Activated T-cell treated with anti-CD3 and anti-CD28 coated beads for 48 hours (primary cell): ENCODE data around the gene RIC8B.

ENCODE experiments used
- DNase-seq: peaks from one replicate; pipeline ENCODE4 v3.0.0-alpha.2; 2020; ENCODE audit warnings: low read depth

RIC8B gene

DNA sequence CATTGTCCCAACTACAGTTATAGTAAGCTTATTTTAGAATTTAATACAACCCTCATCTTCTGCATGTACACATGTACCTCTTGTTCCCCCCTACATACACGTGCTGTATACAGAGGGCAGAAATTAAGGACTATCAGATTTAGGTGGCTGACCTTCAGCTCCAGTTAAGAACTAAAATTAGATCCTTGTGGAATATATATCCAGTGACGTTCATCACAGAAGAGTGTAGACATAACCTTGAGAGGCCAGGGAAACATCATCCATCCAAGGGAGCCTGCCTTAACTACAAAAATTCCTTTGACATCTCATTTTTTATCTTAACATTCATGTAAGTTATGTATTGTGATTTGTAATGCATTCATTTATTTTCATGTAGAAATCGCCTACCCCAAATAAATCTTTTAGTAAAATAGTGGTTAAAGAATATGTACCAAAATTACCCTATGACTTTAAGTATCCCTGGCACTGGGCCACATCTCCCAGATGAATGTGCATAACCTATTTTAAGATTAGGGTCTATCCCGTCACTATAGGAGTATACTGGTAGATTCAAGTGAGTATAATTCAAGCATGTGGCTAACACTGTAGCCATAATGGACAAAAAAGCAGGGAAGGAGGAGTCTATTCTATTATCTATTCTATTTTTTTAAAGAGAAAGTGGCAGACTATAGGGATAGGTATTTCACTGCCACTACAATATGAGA lies 27.5 kb downstream of the RIC8B start:
- no peak for DNase-seq

- DNase-seq = no peak
Measured at GRCh38 chr12:106804668-106805067, 30.2 kb downstream of the RIC8B start.

DNA sequence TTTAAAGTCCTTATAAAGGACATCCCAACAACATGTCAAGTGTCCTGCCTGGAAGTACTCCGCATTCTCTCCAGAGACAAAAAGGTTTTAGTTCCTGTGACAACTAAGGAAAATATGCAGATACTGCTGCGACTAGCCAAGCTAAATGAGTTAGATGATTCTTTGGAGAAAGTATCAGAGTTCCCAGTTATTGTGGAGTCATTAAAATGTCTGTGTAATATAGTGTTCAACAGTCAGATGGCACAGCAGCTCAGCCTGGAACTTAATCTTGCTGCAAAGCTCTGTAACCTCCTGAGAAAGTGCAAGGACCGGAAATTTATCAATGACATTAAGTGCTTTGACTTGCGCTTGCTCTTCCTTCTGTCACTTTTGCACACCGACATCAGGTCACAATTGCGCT lies 40.2 kb downstream of the RIC8B start:
- DNase-seq = no peak

- no peak for DNase-seq
Measured at GRCh38 chr12:106815741-106816140, 41.3 kb downstream of the RIC8B start.

DNA sequence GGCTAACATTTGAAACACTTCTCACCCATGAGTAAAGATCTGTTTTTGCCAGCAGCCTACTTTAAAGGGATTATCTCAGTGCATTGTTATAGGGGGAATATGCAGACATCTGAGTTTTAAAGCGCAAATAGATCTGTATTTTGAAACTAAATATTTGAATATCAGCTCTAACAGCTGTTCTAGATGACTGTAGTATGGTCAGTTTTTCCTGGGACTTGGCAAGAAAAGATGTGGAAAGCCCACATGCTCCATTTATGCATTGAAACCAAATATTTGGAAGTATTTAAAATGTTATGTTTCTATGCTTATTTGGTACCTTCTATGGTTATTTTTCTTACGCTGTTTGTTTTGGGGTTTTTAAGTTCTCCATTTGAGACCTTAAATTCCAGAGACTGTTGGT lies 41.7 kb downstream of the RIC8B start:
- no peak for DNase-seq

DNA sequence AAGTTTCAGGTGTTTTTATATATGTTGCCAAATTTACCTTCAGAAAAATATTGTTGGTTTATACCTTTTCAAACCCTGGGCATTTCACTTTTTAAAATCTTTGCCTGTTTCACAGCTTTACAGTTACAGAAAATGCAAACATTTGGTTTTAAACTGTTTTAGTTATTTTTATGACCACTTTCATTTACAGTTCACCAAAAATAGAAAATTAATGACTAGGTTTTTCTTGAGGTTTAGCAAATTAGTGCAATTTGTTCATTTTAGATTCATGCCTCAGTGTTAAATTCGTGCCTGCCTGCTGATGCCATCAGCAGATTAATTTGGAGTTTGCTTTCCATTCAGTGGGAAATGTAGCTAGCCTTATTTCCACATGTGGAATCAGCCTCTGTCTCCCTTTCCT lies 45.5 kb downstream of the RIC8B start:
- DNase-seq = no peak

DNA sequence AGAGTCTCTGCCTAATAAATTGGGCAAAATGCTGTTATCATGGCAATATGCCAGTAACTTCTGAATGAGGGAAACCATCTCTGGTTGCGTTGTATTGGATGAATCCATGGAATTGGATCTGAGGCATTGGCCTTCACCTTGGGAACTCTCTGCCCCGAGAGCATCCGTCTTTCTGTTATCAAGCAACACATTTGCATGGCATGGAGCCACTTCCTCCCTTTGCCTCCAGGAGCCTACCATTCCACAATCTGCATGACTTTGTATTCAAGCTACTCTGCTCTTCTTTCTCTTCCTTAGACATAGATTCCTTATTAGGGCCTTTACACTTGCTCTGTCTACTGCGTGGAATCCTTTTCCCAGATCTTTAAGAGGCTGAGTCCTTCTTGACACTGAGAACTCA lies 57.2 kb downstream of the RIC8B start:
- no peak for DNase-seq

DNA sequence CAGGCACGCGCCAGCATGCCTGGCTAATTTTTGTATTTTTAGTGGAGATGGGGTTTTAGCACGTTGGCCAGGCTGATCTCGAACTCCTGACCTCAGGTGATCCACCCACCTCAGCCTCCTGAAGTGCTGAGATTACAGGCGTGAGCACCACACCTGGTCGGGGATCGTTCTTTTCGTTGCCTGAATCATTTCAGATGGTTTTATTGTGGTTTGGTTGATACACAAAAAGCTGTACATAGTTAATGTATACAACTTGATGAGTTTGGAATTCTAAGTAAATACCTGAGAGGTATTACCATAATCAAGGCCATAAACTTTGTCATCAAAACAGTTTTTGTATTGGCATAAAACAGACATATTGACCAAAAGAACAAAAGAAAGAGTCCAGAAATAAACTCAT lies 63.3 kb downstream of the RIC8B start:
- DNase-seq = no peak

DNA sequence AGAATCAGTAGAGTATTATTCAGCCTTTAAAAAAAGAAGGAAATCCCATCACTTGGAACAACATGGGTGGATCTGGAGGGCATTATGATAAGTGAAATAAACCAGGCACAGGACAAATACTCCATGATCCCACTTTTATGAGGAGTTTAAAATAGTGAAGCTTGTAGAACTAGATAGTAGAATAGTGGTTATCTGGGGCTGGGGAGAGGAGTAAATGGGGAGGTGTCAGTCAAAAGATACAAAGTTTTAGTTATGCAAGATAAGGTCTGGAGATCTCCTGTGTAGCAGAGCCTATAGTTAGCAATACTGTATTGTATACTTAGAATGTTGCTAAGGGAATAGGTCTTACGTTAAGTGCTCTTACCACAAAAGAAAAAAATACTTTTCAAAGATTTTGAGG lies 64.9 kb downstream of the RIC8B start:
- no peak for DNase-seq

DNA sequence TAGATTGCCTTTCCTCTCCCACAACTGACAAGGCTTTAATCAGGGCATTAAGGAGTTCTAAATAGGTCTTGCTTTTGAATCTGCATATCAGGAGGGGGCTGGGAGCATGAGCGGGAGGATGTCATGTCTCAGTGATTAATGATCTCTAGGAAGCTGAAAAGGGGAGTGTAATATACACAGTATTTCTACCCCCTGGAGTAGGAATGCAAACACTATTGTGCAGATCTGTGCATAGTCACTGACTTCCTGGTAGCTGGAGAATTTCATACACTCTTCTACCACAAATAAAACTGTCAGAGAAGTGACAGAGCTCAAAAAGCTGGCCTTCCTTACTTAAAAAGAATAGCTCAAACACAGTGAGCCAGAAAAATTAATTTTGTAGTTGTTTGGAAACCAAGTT lies 65.8 kb downstream of the RIC8B start:
- DNase-seq = no peak

DNA sequence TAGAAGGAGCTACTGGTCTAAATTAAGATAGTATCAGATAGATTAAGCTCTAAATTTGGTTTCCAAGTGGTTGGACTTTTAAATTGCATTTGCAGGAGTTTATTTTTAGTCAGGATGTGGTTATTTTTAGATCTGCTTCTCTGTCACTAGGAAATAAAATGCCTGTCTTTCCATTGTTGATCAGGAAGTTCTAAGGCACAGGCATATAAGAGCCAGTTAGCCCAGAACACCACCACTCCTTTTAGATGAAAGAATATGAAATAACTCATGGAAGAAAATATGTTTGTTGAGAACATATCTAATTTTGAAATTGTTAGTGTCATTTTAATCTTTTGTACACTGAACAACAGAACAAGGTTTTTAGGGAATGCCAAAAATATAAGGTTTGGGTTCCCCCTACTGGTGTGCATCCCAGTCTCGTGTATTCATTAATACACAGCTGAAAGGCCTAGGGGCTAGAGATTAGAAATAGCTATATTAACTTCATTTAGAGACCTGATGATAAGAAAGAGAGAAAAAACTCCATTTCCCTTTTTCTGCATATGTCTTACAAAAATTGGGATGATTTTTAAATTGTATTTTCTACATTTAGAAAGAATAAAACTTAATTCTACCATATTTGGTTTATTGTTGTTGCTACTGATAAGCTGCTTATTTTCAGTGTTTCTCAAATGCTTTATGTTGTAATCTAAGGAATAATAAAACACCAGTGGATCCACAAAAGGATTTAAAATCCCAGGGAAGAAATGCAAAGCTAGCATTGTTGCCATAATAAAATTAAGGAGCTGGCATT lies 67.2 kb downstream of the RIC8B start:
- no peak for DNase-seq

DNA sequence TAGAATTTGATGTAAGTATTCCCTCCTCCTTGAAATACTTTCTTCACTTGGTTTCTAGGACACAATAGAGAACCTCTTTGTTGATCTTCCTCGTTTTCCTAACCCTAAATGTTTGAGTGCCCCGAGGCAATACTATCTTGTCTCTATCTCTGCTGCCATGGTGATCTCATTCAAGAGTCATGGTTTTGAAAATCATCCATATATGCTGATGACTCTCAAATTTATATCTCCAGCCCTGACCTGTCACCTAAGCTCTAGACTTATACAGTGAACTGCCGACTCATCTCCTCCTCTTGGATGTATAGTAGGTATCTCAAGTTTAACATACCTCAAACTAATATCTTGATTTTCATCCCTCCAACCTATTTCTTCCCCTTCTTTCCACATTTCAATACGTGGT lies 71.4 kb downstream of the RIC8B start:
- no peak for DNase-seq

- DNase-seq = no peak
Measured at GRCh38 chr12:106847861-106848260, 73.4 kb downstream of the RIC8B start.

- DNase-seq = no peak
Measured at GRCh38 chr12:106851306-106851705, 76.8 kb downstream of the RIC8B start.

DNA sequence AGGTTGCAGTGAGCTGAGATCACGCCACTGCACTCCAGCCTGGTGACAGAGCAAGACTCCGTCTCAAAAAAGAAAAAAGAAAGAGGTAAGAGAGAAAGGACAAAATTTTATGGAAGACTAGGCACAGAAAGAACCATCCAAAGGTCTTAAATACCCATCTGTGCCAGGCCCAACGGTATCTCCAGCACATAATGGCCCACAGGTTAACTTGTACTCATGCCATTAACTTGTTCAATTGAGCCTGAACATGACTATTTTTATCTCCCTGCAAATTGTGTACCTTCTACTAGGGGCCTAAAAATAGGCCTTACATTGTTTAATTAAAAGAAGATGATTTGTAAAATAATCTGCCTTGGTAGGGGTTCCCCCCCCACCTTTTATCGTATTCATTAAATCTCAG lies 80.2 kb downstream of the RIC8B start:
- no peak for DNase-seq

GRCh38 chr12:106855221-106855758 lies 80.8 kb downstream of the RIC8B start:
- no peak for DNase-seq

- DNase-seq = no peak
Measured at GRCh38 chr12:106861984-106862916, 87.8 kb downstream of the RIC8B start.

DNA sequence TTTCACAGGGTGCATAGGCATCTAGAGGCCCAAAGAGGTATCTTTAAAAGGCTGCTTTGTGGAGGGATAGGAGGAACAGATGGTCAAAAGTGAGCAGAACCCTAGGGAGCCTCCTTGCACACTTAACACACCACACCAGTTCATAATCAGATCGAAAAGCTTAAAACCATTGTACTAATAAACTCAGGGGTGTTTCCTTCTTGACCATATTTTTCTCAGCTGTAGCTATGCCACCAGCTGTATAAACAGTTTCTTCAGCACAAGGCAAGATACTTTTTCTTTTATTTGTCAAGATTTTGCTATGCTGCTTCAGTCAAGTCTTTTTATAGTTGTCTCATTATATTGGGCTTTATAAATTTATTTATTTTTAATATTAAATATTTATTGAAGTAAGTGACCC lies 88.7 kb downstream of the RIC8B start:
- no peak for DNase-seq

DNA sequence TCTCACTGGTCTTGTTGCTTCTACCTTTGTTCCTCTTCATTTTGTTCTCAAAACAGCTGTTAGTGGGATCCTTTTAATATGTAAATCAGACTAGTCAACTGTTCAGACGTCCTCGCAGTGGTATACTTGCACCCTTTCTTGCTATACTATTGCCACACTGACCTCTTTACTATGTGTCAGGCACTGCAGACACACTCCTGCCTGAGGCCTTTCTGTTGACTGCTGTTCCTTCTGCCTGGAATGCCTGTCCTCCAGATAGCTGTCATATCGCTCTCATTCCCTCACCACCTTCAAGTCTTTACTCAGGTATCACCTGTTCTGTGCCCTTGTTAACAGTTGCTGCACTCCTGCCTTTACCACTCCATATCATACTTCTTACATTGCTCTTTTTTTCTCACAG lies 91.2 kb downstream of the RIC8B start:
- DNase-seq = no peak

- no peak for DNase-seq
Measured at GRCh38 chr12:106866426-106867080, 92.1 kb downstream of the RIC8B start.

- DNase-seq = no peak
Measured at GRCh38 chr12:106867651-106868050, 93.2 kb downstream of the RIC8B start.
